NK-92 treated with Interleukin-12 subunit alpha and Interleukin-12 subunit beta, amount 100 ng/mL, for 24 hours (cell line): ENCODE measurements around the gene COPS8.

Experiments used
- DNase-seq: peaks from one replicate; lab custom pipeline; 2025; lab: John Stamatoyannopoulos, UW

COPS8 gene

DNA sequence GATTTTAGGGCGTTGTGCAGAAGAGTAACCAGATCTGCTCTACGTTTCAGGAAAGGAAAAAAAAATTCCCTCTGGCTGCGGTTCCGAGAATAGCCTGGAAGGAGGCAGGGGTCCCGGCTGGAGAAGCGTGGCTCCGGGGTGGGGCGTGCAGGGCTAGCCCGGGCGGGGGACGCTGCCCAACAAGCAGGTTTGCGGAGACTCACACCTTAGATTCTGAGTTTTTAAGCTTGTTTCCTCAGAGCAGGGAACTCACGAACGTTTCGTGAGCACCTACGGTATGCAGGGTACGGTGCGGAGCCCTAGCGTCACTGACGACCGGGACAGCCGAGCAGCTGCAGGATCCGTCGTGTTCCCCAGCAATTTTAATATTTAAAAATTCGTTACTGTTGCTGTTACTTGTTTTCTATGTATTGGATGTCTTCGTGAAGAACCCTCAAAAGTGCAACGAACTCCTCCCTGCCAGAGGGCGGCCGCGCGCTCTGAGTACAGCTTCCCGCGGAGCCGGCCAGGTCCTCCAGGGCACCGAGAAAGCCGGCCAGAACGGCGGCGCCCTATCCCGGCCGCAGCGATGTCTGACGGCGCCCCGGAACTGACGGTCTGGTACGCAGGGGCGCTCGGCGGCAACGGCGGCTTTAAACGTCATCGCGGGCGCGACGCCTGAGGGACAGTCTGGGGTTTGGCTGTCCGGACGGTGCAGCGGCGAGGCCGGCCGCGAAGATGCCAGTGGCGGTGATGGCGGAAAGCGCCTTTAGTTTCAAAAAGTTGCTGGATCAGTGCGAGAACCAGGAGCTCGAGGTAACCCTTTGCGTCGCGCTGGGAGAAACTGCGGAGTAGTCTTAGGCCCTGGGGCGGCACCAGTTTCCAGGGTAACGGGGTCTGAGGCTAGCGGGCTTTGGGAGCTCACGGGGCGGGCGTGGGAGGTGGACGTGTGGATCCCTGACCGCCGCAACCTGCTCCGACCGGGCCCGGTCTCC, at the start of gene COPS8:
Gene COPS8 (plus strand): TSS at position 642 of the 974 bp plus-strand sequence. CDS start 76 bp downstream, at position 718.
- DNase-seq = peak; percentile 88

DNA sequence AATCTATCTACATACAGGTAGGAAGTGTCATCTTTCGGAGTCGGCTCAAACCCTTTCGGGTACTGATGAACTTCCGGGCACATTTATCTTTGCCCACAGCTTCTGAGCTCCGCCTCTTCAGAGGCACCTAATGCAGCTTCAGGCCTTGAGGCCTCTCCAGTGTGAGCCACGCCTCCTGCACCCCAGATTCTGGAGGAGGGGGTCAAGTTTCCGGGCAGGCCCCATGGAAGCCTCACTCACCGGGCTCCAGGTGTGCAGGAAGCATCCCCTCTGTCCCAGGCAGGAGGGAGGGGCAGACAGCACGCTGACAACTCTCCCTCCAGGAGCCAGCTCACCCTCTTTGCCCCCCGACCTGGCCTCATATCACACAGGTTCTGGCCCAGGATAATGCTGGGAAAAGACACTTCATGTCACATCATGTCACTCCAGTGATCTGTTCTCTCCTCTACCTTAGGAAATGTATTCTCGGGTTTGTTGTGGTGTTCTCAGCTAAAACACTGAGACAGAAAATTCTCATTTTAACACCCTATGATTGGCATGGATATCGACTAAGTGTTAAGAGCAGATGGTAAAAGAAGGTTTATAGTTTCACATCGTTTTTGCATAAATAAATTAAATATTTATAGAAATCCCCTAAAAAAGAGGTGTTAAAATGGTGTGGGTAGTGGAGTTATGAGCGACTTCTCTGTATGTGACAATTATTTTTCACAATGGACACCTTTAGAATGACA, 46.2 kb upstream of the COPS8 start:
- DNase-seq = no peak

GRCh38 chr2:237041231-237041630, 44.5 kb upstream of the COPS8 start:
- DNase-seq = no peak

DNA sequence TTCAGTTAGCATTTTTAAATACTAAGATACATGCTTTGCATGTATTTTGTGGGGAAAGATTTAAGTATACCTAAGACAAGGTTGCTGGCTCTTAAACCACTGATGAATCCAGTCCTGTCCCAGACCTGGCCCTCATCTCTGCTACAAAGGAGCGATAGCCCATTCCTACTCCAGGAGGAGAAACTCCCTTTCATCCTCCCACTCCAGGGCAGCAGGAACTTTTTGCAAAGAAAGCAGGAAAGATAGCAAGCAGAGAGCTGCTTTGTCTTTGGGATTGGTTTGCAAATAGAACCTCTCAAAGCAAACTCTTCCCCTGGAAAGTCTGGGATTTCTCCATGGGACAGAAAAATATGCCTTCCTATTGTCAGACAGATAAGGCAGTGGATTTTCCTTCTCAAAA, 43.6 kb upstream of the COPS8 start:
- DNase-seq = no peak

GRCh38 chr2:237043866-237044265, 41.8 kb upstream of the COPS8 start:
- DNase-seq = no peak

DNA sequence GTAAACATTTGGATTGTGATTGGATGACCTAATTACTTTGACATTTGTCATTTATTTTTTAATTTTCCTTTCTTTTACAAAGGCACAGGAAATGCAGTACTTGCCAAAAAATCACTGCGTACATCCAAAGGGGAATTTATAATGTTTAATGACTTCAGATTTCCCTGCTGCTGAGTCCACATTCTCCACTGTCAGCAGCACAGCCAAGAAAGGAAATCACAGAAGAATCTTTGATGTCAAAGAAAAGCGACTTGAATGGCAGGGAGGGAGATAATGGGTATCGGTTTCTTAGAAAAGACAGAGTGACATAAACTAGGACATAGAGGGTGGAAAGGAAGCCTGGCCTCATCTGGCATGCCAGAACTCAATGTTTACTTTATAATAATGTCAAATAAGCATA, 41.4 kb upstream of the COPS8 start:
- DNase-seq = no peak

DNA sequence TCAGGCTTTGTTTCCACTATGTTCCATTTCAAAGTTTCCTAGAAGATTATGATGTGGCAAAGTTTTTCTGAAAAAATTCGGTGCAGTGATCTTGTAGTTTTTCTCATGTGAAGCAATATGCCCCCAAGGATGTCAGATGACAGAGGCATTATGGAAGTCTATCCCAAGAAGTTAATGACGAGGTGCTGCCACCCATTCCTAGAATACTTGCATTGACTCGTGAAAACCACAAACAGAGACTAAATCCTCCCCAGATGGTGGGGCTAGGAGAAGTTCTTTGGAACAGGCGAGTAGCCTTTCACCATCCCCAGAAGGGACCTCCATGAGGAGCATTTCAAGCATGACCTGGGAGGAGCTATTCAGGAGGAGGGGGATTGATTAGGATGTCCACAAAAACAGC, 40.2 kb upstream of the COPS8 start:
- DNase-seq = no peak

DNA sequence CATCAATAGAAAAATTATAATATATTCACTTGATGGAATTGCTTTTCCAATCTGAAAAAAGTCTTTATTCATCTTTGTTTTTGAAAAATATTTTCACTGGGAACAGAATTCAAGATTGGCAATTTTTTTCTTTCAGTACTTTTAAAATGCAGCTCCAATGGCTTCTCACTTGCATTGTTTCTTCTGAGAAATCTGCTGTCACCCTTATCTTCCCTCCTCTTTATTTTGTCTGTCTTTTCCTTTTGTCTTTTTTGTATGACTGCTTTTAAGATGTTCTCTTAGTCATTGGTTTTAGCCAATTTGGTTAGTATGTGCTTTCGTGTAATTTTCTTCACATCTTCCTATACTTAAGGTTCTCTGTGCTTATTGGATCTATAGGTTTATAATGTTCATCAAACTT, 37.1 kb upstream of the COPS8 start:
- DNase-seq = no peak

GRCh38 chr2:237051861-237052260, 33.8 kb upstream of the COPS8 start:
- DNase-seq = no peak

DNA sequence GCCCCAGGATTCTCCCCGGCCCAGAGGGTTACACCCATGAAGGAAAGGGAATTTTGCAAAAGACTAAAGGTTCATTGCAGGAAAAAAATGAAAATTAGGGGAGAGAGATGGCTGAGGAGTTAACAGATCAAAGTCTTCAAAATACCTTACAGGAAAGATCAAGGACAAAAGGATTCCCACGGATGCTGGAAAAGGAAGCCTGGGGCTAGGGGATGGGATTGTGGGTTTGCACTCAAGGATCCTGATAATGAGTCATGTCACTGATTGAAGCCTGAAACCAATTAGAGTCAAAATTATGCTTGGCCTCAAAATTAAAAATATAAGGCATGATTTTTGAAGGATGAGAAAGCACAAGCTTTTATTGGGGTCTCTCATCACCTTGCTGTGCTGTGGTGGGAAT, 32.6 kb upstream of the COPS8 start:
- DNase-seq = no peak

DNA sequence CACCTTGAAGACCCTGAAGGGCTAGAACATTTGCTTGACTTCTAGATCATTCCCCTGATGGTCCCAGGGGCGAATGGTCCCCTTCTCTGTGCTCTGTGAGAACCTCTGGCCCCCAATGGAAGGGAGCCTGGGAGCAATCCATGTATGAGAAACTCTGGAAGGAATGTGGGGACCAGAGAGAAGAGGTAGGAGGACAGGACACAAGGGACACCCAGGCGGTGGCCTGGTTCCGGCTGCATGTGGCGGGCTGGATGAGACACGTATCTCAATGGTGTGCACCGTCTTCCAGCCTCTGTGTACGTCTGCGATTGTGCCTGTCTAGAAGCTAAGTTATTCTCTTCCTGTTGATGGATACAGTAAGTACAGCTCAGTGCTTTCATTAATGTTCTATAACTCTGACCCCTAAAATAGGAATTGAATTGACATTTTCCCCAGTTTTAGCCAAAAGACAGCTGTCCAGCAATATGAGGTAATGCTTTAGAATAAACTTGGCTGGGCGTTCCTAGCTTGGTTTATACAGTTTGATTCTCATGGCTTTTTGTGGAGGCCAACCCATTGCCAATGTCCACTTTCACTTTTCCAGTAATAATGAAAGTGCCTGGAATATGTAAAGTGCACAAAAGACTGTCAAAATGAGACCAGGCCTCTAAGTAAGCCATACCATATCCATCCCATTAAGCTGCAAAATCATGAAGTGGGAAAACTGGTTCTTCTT, 30.1 kb upstream of the COPS8 start:
- no peak for DNase-seq

DNA sequence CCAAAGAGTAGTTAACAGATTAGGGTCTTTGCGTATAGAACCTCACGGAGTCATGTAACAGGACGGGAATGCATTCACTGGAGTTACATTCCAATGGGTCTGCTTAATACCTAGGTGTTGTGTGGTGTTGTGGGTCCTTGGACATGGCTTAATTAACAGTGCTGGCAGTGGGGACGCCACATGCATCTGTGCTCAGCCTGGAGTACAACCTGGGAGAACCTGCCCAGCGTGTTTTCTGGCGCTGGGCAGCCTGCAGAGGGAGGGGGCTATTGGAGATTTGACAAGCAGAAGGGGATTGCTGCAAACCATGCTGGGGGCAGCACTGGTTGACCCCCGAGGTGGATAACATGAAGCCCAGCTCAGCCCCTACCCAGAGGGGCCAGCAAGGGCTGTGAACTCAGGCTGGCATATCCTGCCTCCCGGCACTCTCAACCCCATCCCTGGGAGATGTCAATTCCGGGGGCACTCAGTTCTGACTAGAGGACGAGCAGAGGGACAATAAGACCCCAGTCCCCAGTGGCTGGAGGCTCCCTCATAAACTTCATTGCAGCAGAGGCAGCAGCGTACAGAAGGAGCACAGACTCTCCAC, 29.3 kb upstream of the COPS8 start:
- DNase-seq = no peak

DNA sequence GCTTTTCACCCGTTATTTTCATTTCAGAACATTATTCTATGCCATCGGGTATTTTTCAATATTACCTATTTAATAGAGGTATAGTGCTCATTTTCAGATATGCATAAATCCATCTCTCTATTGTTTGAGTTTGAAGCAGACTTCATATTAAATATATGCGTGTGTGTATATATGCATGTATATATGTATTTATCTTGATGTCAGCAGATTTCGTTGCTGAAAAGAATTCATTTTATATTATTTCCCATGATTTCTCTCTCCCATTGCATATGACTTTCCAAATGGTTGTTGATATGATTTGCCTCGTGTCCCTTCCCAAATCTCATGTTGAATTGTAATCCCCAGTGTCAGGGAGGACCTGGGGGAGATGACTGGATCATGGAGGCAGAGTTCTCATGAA, 28.6 kb upstream of the COPS8 start:
- no peak for DNase-seq

GRCh38 chr2:237057893-237058300, 27.8 kb upstream of the COPS8 start:
- DNase-seq = no peak

- DNase-seq = no peak
These were observed 27.3 kb upstream of the COPS8 start for GRCh38 chr2:237058423-237058822.

GRCh38 chr2:237059155-237059875, 26.4 kb upstream of the COPS8 start:
- no peak for DNase-seq

- no peak for DNase-seq
These were observed 25.0 kb upstream of the COPS8 start for GRCh38 chr2:237060534-237061312.

DNA sequence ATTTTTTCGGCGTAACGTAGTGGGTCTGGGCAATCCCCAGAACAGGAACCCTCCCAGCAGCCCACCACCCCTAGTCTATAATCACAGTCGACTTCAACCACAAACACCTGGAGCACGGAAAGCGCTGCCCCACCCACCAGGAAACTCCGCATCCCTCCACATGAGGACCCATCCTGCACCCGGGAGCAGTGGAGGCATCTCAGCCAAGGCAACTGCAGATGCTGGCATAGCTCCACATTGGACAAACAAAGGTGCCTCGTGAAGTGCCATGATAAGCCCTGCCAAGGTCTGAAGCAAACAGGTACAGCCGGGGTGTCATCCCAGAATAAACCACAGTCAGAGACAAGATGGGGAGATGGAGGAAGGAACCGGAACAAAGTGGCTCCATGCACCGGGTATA, 24.3 kb upstream of the COPS8 start:
- no peak for DNase-seq

GRCh38 chr2:237062585-237062984, 23.1 kb upstream of the COPS8 start:
- DNase-seq = no peak

DNA sequence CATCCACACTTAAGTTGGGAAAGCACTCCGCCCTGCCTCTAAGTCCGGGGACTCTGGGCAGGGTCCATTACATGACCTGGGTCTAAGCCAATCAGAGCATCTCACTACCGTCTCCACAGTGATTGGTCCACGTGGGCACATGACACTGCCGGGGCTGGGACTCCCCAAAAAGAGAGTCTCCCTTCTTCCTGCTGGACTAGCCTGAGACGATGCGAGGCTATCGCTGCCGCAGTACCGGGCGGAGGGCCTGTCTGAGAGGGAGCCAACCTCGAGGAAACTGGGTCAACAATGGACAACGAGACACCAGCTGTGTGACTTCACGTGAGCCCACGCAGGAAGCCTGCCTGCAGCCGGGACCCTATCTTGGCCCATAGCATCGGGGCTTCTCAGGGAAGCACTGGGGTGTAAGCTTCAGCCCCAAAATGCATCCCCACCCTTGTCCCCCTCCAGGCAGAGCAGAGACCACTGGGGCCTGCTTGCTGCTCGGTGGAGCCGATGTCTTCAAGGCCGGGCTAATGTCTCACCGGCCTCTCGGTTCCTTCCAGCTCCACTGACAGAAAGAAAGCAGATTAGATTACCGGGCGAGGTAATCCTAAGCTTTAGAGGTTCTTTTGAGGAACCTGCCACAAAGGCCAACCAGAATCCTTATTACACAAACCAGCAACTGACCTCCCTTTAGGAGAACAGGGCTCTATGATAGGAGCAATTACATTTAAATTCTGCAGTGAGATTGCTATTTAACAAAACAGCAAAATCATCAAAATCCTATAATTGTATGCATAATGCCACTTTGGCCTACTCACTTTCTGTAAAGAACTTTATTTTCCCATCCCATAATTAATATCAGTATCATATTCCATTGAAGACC, 21.3 kb upstream of the COPS8 start:
- DNase-seq = no peak
